Measurements from ENCODE around the gene LCE5A. TPM values are rescaled to one million over a fixed set of nuclear protein-coding genes. Genes with fewer than 3 reads are reported as not detected.

Gene LCE5A
- total and polyA plus RNA-seq, 2 experiments from 2014 or later: not detected

- Histone ChIP-seq H3K4me1 (ENCODE audit: insufficient read depth) (peaks cover 22% of the 10 kb centered on the region), H3K9me2 (ENCODE audit: insufficient read depth) (no peaks in the 10 kb centered on the region), H2AFZ (no peak overlapping the region), H3K4me2 (ENCODE audit: unreplicated experiment) (peak overlapping the region; percentile 28), H3K9me3 (ENCODE audit: low read depth) (no peaks in the 10 kb centered on the region), H3K79me2 (ENCODE audit: insufficient read depth) (no peaks in the 10 kb centered on the region), H4K20me1 (ENCODE audit: insufficient read depth) (no peaks in the 10 kb centered on the region), H3K27me3 (replicated peaks; ENCODE audit: insufficient read depth) (0 out of 2 replicates have a peak, but pooled peaks cover 3% of the 10 kb centered on the region), H3K27ac (peak overlapping the region; percentile 65), H3F3A (ENCODE audit: insufficient read depth) (peaks cover 16% of the 10 kb centered on the region), H3K36me3 (ENCODE audit: low read depth) (no peaks in the 10 kb centered on the region), H3K9ac (peak overlapping the region; percentile 35), H3K4me3 (no peak overlapping the region)
- peak; percentile 94 for DNase-seq
- WGBS, 2 experiments (ENCODE audit: low coverage in 1 of 2, low lambda C conversion rate in 2 of 2, missing lambda C conversion rate in 2 of 2): 12 to 16% methylated on average over 7 of the region's 7 CpGs
- in situ Hi-C loops (cut with MboI): no loop called here
- TF ChIP-seq EZH2phosphoT487 (IDR thresholded peaks at IDR 0.05; ENCODE audit: insufficient read depth, low read depth): no peak
- no peak for TF ChIP-seq EZH2 (IDR thresholded peaks at IDR 0.05; ENCODE audit: insufficient read depth, poor library complexity, severe bottlenecking)
Observed at GRCh38 chr1:152502496-152503180, 8.0 kb upstream of the LCE5A start.

GRCh38 chr1:152505083-152505482 is 5.5 kb upstream of the LCE5A start:
- peaks cover 22% of the 10 kb centered on the region for H3K4me1 ChIP-seq (ENCODE audit: insufficient read depth)

GRCh38 chr1:152506899-152507498 is 3.6 kb upstream of the LCE5A start:
- Histone ChIP-seq H3K36me3 (ENCODE audit: low read depth) (no peaks in the 10 kb centered on the region), H4K20me1 (ENCODE audit: insufficient read depth) (no peaks in the 10 kb centered on the region), H3K9ac (no peak overlapping the region), H2AFZ (no peak overlapping the region), H3K79me2 (ENCODE audit: insufficient read depth) (no peaks in the 10 kb centered on the region), H3K4me1 (ENCODE audit: insufficient read depth) (peaks cover 12% of the 10 kb centered on the region), H3K4me2 (ENCODE audit: unreplicated experiment) (no peak overlapping the region), H3K9me2 (ENCODE audit: insufficient read depth) (no peaks in the 10 kb centered on the region), H3K27ac (no peak overlapping the region), H3F3A (ENCODE audit: insufficient read depth) (peaks cover 9% of the 10 kb centered on the region), H3K27me3 (replicated peaks; ENCODE audit: insufficient read depth) (peaks cover 25% of the 10 kb centered on the region; the same call in 1 of the 2 replicates), H3K4me3 (no peak overlapping the region), H3K9me3 (ENCODE audit: low read depth) (no peaks in the 10 kb centered on the region)
- TF ChIP-seq EZH2phosphoT487 (IDR thresholded peaks at IDR 0.05; ENCODE audit: insufficient read depth, low read depth): no peak
- TF ChIP-seq EZH2 (IDR thresholded peaks at IDR 0.05; ENCODE audit: insufficient read depth, poor library complexity, severe bottlenecking): no peak
- 50 to 63% methylated on average over 1 of the region's 1 CpG for WGBS, 2 experiments (ENCODE audit: low coverage in 1 of 2, low lambda C conversion rate in 2 of 2, missing lambda C conversion rate in 2 of 2)
- DNase-seq: no peak
- in situ Hi-C loops (cut with MboI): no loop called here

More at GRCh38 chr1:152505083-152505482, 5.5 kb upstream of the LCE5A start:
- Histone ChIP-seq H3K4me3 (no peak overlapping the region), H3K9me2 (ENCODE audit: insufficient read depth) (no peaks in the 10 kb centered on the region), H3K4me2 (ENCODE audit: unreplicated experiment) (no peak overlapping the region), H2AFZ (no peak overlapping the region), H3K27ac (no peak overlapping the region), H3K36me3 (ENCODE audit: low read depth) (no peaks in the 10 kb centered on the region), H3K27me3 (replicated peaks; ENCODE audit: insufficient read depth) (peaks cover 17% of the 10 kb centered on the region; the same call in 1 of the 2 replicates), H3F3A (ENCODE audit: insufficient read depth) (peaks cover 16% of the 10 kb centered on the region), H3K9me3 (ENCODE audit: low read depth) (no peaks in the 10 kb centered on the region), H3K79me2 (ENCODE audit: insufficient read depth) (no peaks in the 10 kb centered on the region), H3K9ac (no peak overlapping the region), H4K20me1 (ENCODE audit: insufficient read depth) (no peaks in the 10 kb centered on the region)
- in situ Hi-C loops (cut with MboI): no loop called here
- DNase-seq: no peak
- TF ChIP-seq EZH2phosphoT487 (IDR thresholded peaks at IDR 0.05; ENCODE audit: insufficient read depth, low read depth) (no peak), EZH2 (IDR thresholded peaks at IDR 0.05; ENCODE audit: insufficient read depth, poor library complexity, severe bottlenecking) (no peak)
- 48 to 56% methylated on average over 2 of the region's 2 CpGs for WGBS, 2 experiments (ENCODE audit: low coverage in 1 of 2, low lambda C conversion rate in 2 of 2, missing lambda C conversion rate in 2 of 2)

- Histone ChIP-seq H3K4me2 (ENCODE audit: unreplicated experiment) (no peak overlapping the region), H3K4me3 (no peak overlapping the region), H4K20me1 (ENCODE audit: insufficient read depth) (no peaks in the 10 kb centered on the region), H3K27me3 (replicated peaks; ENCODE audit: insufficient read depth) (peaks cover 30% of the 10 kb centered on the region; the same call in 1 of the 2 replicates), H2AFZ (no peak overlapping the region), H3K9me3 (ENCODE audit: low read depth) (no peaks in the 10 kb centered on the region), H3K4me1 (ENCODE audit: insufficient read depth) (peaks cover 8% of the 10 kb centered on the region; the same call in 1 of the 2 replicates), H3K36me3 (ENCODE audit: low read depth) (no peaks in the 10 kb centered on the region), H3K9me2 (ENCODE audit: insufficient read depth) (no peaks in the 10 kb centered on the region), H3K9ac (no peak overlapping the region), H3K27ac (no peak overlapping the region), H3K79me2 (ENCODE audit: insufficient read depth) (no peaks in the 10 kb centered on the region), H3F3A (ENCODE audit: insufficient read depth) (peaks cover 8% of the 10 kb centered on the region)
- 65 to 68% methylated on average over 5 of the region's 5 CpGs for WGBS, 2 experiments (ENCODE audit: low coverage in 1 of 2, low lambda C conversion rate in 2 of 2, missing lambda C conversion rate in 2 of 2)
- no peak for DNase-seq
- TF ChIP-seq EZH2phosphoT487 (IDR thresholded peaks at IDR 0.05; ENCODE audit: insufficient read depth, low read depth) (no peak), EZH2 (IDR thresholded peaks at IDR 0.05; ENCODE audit: insufficient read depth, poor library complexity, severe bottlenecking) (no peak)
- in situ Hi-C loops (cut with MboI): no loop called here
Observed at GRCh38 chr1:152511596-152511995, 993 bp downstream of the LCE5A start.
